Naive thymus-derived CD4-positive, alpha-beta T cell (primary cell): Measurements from ENCODE around the gene HAO1. TPM values are rescaled to one million over a fixed set of nuclear protein-coding genes. Genes with fewer than 3 reads are reported as not detected.

Source experiments
- ATAC-seq: fragments of 150-1000 bp; cut with Tn5 transposase; 2 replicates; pipeline ENCODE4 v1.10.0; 2021; ENCODE audit warnings: mild to moderate bottlenecking, moderate library complexity
- CTCF ChIA-PET: fragments of 350-600 bp; sonication (Branson Sonifier 250); formaldehyde crosslinking; loops from one replicate; lab custom pipeline; 2021; ENCODE audit warnings: antibody characterized with exemption; lab: Charles Lee
- POLR2A ChIA-PET: fragments of 350-600 bp; sonication (Branson Sonifier 250); formaldehyde crosslinking; loops from one replicate; lab custom pipeline; 2021; ENCODE audit warnings: antibody characterized with exemption, inconsistent platforms; lab: Charles Lee
- DNase-seq, 9 donors: peaks; one replicate each; pipeline versions ENCODE4 v3.0.0 to v3.0.0-alpha.2; 2020 to 2022; ENCODE audit warnings: mixed read lengths in 1 of 9
- H3K27ac ChIP-seq: one replicate; pipeline ENCODE4 v1.7.0; 2013; ENCODE audit warnings: mild to moderate bottlenecking, low read depth, low read length, moderate library complexity
- H3K27me3 ChIP-seq, 2 donors: one replicate each; pipeline ENCODE4 v1.7.0; 2013; ENCODE audit warnings: low read length in 2 of 2, mild to moderate bottlenecking in 2 of 2, moderate library complexity in 2 of 2; ENCODE audit not compliant: control insufficient read depth in 2 of 2, insufficient read depth in 2 of 2
- H3K36me3 ChIP-seq, 3 experiments: 1 replicate in 2 of 3; 2 replicates in 1 of 3; pipeline ENCODE4 v1.7.0; 2013; ENCODE audit warnings: low read length in 3 of 3, mild to moderate bottlenecking in 3 of 3, moderate library complexity in 1 of 3; ENCODE audit not compliant: insufficient read depth in 3 of 3, control insufficient read depth in 2 of 3
- H3K4me1 ChIP-seq, 2 donors: one replicate each; pipeline ENCODE4 v1.7.0; 2013; ENCODE audit warnings: low read length in 2 of 2, mild to moderate bottlenecking in 2 of 2, moderate library complexity in 1 of 2; ENCODE audit not compliant: control insufficient read depth in 2 of 2, insufficient read depth in 2 of 2
- H3K4me3 ChIP-seq: 2 replicates; pipeline ENCODE4 v1.7.0; 2013; ENCODE audit warnings: mild to moderate bottlenecking, low read length
- H3K9me3 ChIP-seq, 3 experiments: 1 replicate in 2 of 3; 2 replicates in 1 of 3; pipeline ENCODE4 v1.7.0; 2013; ENCODE audit warnings: low read length in 3 of 3; ENCODE audit not compliant: control insufficient read depth in 2 of 3
- H3K27ac Mint-ChIP-seq, 9 donors: one replicate each; pipeline ENCODE4 v1.8.0; 2020 to 2022; ENCODE audit warnings: mixed read lengths in 9 of 9, mild to moderate bottlenecking in 8 of 9, moderate library complexity in 5 of 9, inconsistent platforms in 2 of 9
- H3K27me3 Mint-ChIP-seq, 5 donors: one replicate each; pipeline ENCODE4 v1.8.0; 2021 to 2022; ENCODE audit warnings: mixed read lengths in 5 of 5, mild to moderate bottlenecking in 1 of 5
- H3K36me3 Mint-ChIP-seq, 5 donors: one replicate each; pipeline ENCODE4 v1.8.0; 2020 to 2022; ENCODE audit warnings: mixed read lengths in 5 of 5, mild to moderate bottlenecking in 3 of 5, inconsistent platforms in 1 of 5
- H3K4me1 Mint-ChIP-seq, 7 donors: one replicate each; pipeline ENCODE4 v1.8.0; 2020 to 2022; ENCODE audit warnings: mixed read lengths in 7 of 7, mild to moderate bottlenecking in 3 of 7, inconsistent platforms in 1 of 7
- H3K4me3 Mint-ChIP-seq, 10 donors: one replicate each; pipeline ENCODE4 v1.8.0; 2020 to 2022; ENCODE audit warnings: mild to moderate bottlenecking in 10 of 10, mixed read lengths in 10 of 10, moderate library complexity in 6 of 10, inconsistent platforms in 2 of 10
- H3K9me3 Mint-ChIP-seq, 11 donors: one replicate each; pipeline ENCODE4 v1.8.0; 2020 to 2022; ENCODE audit warnings: mixed read lengths in 11 of 11, mild to moderate bottlenecking in 4 of 11, inconsistent platforms in 1 of 11, moderate library complexity in 1 of 11
- intact Hi-C, 2 donors: fragments of 100-400 bp; cut with micrococcal nuclease; formaldehyde crosslinking; loops; one replicate each; pipeline ENCODE4 v1.15.1; 2023
- polyA plus RNA-seq, 2 donors: library from polyadenylated mRNA; unstranded; fragments of 300-500 nt; fragmentation: Illumina TruSeq; gene quantifications; one replicate each; pipeline ENCODE4 v1.2.3, GENCODE V29; 2021
- total RNA-seq, 6 experiments: library from RNA in 5 of 6; stranded (reverse) in 5 of 6; gene quantifications; 1 replicate in 5 of 6; 2 replicates in 1 of 6; pipeline ENCODE4 v1.2.3 and lab custom pipeline; 2021 to 2026

HAO1 gene
- total and polyA plus RNA-seq, 7 experiments from 2014 or later: not detected

DNA sequence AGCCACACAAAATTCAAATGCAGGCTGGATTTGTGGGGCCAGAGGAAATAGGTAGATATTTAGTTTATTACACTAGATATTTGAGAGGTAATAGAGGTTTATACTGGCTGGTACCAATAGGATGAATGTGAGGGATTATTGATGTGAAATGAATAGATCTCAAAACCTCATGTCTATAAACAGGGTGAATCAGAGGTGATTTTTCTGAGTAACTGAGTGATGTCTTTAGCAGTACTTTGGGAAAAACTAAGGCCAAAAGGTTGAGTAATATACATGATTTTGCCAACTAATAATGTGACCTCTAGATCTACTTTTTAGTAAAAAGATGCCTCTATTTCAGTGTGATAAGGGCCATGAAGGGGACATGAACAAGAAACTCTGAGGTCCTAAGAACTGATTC is 86.8 kb downstream of the HAO1 start:
- ATAC-seq (no peak), DNase-seq (no peak)
- Mint-ChIP-seq H3K27ac (no peak overlapping the region), H3K27me3 (peaks cover 3 to 17% (median 6%) of the 10 kb centered on the region in 5 donors), H3K4me1 (peaks cover 0 to 5% (median 0%) of the 10 kb centered on the region in 7 donors), H3K36me3 (no peaks in the 10 kb centered on the region), H3K4me3 (no peak overlapping the region), H3K9me3 (peaks cover 0 to 4% (median 0%) of the 10 kb centered on the region in 11 donors)
- H3K4me1 ChIP-seq: no peaks in the 10 kb centered on the region
- POLR2A ChIA-PET: no interaction called here
- no peaks in the 10 kb centered on the region for H3K36me3 ChIP-seq
- H3K27me3 ChIP-seq: no peaks in the 10 kb centered on the region
- CTCF ChIA-PET: no interaction called here
- H3K4me3 ChIP-seq: no peak overlapping the region
- H3K27ac ChIP-seq: no peak overlapping the region
- intact Hi-C loops: no loop called here
- no peaks in the 10 kb centered on the region for H3K9me3 ChIP-seq

- Mint-ChIP-seq H3K36me3 (no peaks in the 10 kb centered on the region), H3K4me3 (no peak overlapping the region), H3K27me3 (peaks cover 3 to 7% (median 6%) of the 10 kb centered on the region in 5 donors), H3K4me1 (no peaks in the 10 kb centered on the region), H3K27ac (no peak overlapping the region), H3K9me3 (peaks cover 0 to 4% (median 0%) of the 10 kb centered on the region in 11 donors)
- no peaks in the 10 kb centered on the region for H3K27me3 ChIP-seq
- H3K27ac ChIP-seq: no peak overlapping the region
- no peak overlapping the region for H3K4me3 ChIP-seq
- intact Hi-C loops: no loop called here
- H3K36me3 ChIP-seq: no peaks in the 10 kb centered on the region
- DNase-seq: no peak
- H3K4me1 ChIP-seq: no peaks in the 10 kb centered on the region
- CTCF ChIA-PET: interaction anchor here (0.5 kb wide), 1 partner anchor 254 kb away, joined by 3 read pairs; no protein-coding TSS in a partner anchor
- H3K9me3 ChIP-seq: no peaks in the 10 kb centered on the region
- ATAC-seq: no peak
- POLR2A ChIA-PET: no interaction called here
Measured at GRCh38 chr20:7850775-7851490, 89.3 kb downstream of the HAO1 start.

GRCh38 chr20:7849675-7850074 is 90.6 kb downstream of the HAO1 start:
- Histone ChIP-seq H3K9me3 (no peaks in the 10 kb centered on the region), H3K4me1 (no peaks in the 10 kb centered on the region), H3K36me3 (no peaks in the 10 kb centered on the region), H3K4me3 (no peak overlapping the region), H3K27me3 (no peaks in the 10 kb centered on the region), H3K27ac (no peak overlapping the region)
- no peak overlapping the region for H3K27ac Mint-ChIP-seq
- H3K27me3 Mint-ChIP-seq: peaks cover 3 to 7% (median 6%) of the 10 kb centered on the region in 5 donors
- no peak for DNase-seq
- ATAC-seq: no peak
- H3K4me3 Mint-ChIP-seq: no peak overlapping the region
- intact Hi-C loops: no loop called here
- peaks cover 0 to 4% (median 0%) of the 10 kb centered on the region in 11 donors for H3K9me3 Mint-ChIP-seq
- no peaks in the 10 kb centered on the region for H3K36me3 Mint-ChIP-seq
- H3K4me1 Mint-ChIP-seq: no peaks in the 10 kb centered on the region
- CTCF ChIA-PET: no interaction called here
- POLR2A ChIA-PET: no interaction called here

DNA sequence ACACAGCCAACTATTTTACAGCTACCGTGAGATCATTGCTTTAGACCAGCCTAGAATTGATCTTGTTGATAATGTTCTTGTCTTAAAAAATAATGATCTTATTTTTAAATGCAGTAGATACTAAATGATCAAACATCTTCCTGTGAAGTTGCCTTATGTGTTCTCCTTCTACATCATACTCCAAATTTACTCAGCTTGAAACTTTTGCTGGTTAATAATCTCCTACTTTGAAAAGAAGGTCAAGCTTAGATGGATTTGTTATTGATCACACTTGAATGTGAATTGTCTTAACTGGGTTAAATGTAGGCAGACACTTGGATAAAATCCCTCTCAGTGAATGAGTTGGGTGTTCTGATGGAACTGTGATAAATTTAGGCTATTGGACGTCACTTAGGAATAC is 91.9 kb downstream of the HAO1 start:
- peaks cover 0 to 7% (median 6%) of the 10 kb centered on the region in 5 donors for H3K27me3 Mint-ChIP-seq
- no peaks in the 10 kb centered on the region for H3K36me3 ChIP-seq
- ATAC-seq: no peak
- H3K4me3 ChIP-seq: no peak overlapping the region
- no peaks in the 10 kb centered on the region for H3K4me1 Mint-ChIP-seq
- intact Hi-C loops: no loop called here
- H3K9me3 ChIP-seq: no peaks in the 10 kb centered on the region
- H3K36me3 Mint-ChIP-seq: no peaks in the 10 kb centered on the region
- no peak overlapping the region for H3K4me3 Mint-ChIP-seq
- H3K27me3 ChIP-seq: no peaks in the 10 kb centered on the region
- POLR2A ChIA-PET: no interaction called here
- no peak overlapping the region for H3K27ac ChIP-seq
- CTCF ChIA-PET: no interaction called here
- no peak for DNase-seq
- no peaks in the 10 kb centered on the region for H3K4me1 ChIP-seq
- H3K9me3 Mint-ChIP-seq: peaks cover 0 to 4% (median 0%) of the 10 kb centered on the region in 11 donors
- H3K27ac Mint-ChIP-seq: no peak overlapping the region

GRCh38 chr20:7843613-7844012 is 96.6 kb downstream of the HAO1 start:
- Histone ChIP-seq H3K4me3 (no peak overlapping the region), H3K36me3 (no peaks in the 10 kb centered on the region), H3K4me1 (no peaks in the 10 kb centered on the region), H3K27me3 (no peaks in the 10 kb centered on the region), H3K27ac (no peak overlapping the region), H3K9me3 (no peaks in the 10 kb centered on the region)
- DNase-seq: no peak
- Mint-ChIP-seq H3K27me3 (peaks cover 0 to 18% (median 9%) of the 10 kb centered on the region in 5 donors), H3K27ac (no peak overlapping the region), H3K4me1 (no peaks in the 10 kb centered on the region), H3K4me3 (no peak overlapping the region), H3K36me3 (no peaks in the 10 kb centered on the region), H3K9me3 (peaks cover 0 to 7% (median 0%) of the 10 kb centered on the region in 11 donors)
- no peak for ATAC-seq
- ChIA-PET POLR2A (no interaction called here), CTCF (no interaction called here)
- intact Hi-C loops: no loop called here

DNA sequence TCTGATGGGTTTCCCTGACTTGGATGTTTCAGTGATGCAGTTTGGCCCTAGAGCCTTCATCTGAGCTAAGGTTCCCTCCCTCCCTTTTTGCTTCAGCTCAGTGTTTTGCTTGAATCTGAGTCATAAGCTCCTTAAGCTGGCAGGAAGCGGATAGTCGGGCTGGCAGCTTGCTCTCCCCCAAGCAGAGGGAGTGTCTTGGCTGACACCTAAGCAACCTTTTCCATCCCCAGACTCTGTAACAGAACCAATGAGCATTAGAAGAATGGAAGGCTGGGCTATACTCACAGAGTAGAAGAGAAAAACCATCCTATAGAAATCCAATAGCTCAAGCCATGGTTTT is 98.3 kb downstream of the HAO1 start:
- H3K4me3 ChIP-seq: no peak overlapping the region
- DNase-seq (no peak), ATAC-seq (no peak)
- Mint-ChIP-seq H3K9me3 (peaks cover 0 to 7% (median 0%) of the 10 kb centered on the region in 11 donors), H3K27me3 (peaks cover 0 to 18% (median 8%) of the 10 kb centered on the region in 5 donors), H3K4me1 (no peaks in the 10 kb centered on the region), H3K36me3 (no peaks in the 10 kb centered on the region), H3K4me3 (no peak overlapping the region), H3K27ac (no peak overlapping the region)
- H3K4me1 ChIP-seq: no peaks in the 10 kb centered on the region
- no peak overlapping the region for H3K27ac ChIP-seq
- POLR2A ChIA-PET: no interaction called here
- CTCF ChIA-PET: no interaction called here
- intact Hi-C loops: no loop called here
- no peaks in the 10 kb centered on the region for H3K9me3 ChIP-seq
- H3K27me3 ChIP-seq: no peaks in the 10 kb centered on the region
- no peaks in the 10 kb centered on the region for H3K36me3 ChIP-seq
